Body of pancreas (tissue), 4 donors: ENCODE measurements around the gene DAPK3. TPM values are rescaled to one million over a fixed set of nuclear protein-coding genes. Genes with fewer than 3 reads are reported as not detected.
A peak's percentile ranks its signal among the peaks of the same experiment; 100 is the strongest.
"Not testable (repeated sequence)": the region's sequence is repeated elsewhere in the genome, so short reads cannot be mapped to it uniquely, and the experiment has no call there.

Source experiments
- ATAC-seq: fragments of 150-250 bp; one replicate; pipeline ENCODE4 v1.9.1; 2016
- DNase-seq, 4 donors: peaks; one replicate each; pipeline ENCODE4 v3.0.0-alpha.2; 2019
- H3K27ac ChIP-seq, 4 donors: fragments of 200-600 bp; sonication (generic); 1 replicate in 3 of 4; 2 replicates in 1 of 4; pipeline versions ENCODE4 v1.5.1 to v1.6.1; 2016 to 2019; ENCODE audit warnings: mild to moderate bottlenecking in 1 of 4, mixed read lengths in 1 of 4, moderate library complexity in 1 of 4
- H3K27me3 ChIP-seq, 2 donors: fragments of 200-600 bp; sonication (generic); one replicate each; pipeline ENCODE4 v1.6.0; 2016; ENCODE audit warnings: mild to moderate bottlenecking in 1 of 2
- H3K36me3 ChIP-seq, 2 donors: fragments of 200-600 bp; sonication (generic); replicated peaks in 1 of 2; 2 replicates each; pipeline ENCODE4 v1.5.1; 2016; ENCODE audit warnings: low read depth in 2 of 2; ENCODE audit not compliant: insufficient read depth in 1 of 2
- H3K4me1 ChIP-seq: fragments of 200-600 bp; sonication (generic); one replicate; pipeline ENCODE4 v1.6.0; 2016
- H3K4me3 ChIP-seq, 2 donors: fragments of 200-600 bp; sonication (generic); 1 replicate in 1 of 2; 2 replicates in 1 of 2; pipeline ENCODE4 v1.5.1; 2016 to 2019
- H3K9me3 ChIP-seq, 3 donors: fragments of 200-600 bp; sonication (generic); 1 replicate in 2 of 3; 2 replicates in 1 of 3; pipeline ENCODE4 v1.5.1; 2016
- CTCF ChIP-seq, 7 experiments: fragments of 450-650 bp in 4 of 7; fragments of 200-600 bp in 3 of 7; sonication (generic) in 3 of 7; IDR thresholded peaks; one replicate each; pipeline ENCODE4 v1.5.1; 2016 to 2019; ENCODE audit warnings: antibody characterized with exemption in 7 of 7
- POLR2A ChIP-seq, 3 donors: fragments of 450-650 bp; IDR thresholded peaks; one replicate each; pipeline ENCODE4 v1.6.1; 2016; ENCODE audit warnings: antibody characterized with exemption in 3 of 3, mild to moderate bottlenecking in 2 of 3
- WGBS, 2 donors: methylation state at CpG; one replicate each; pipeline ENCODE4 v1.1.5; 2017; 5-methylcytosine and 5-hydroxymethylcytosine counted together
- intact Hi-C: fragments of 100-400 bp; cut with DNase I; formaldehyde crosslinking; loops from one replicate; pipeline ENCODE4 v1.15.1; 2023
- total RNA-seq, 2 donors: library from RNA; depleted of rRNA; stranded (reverse); fragments of >200 nt; gene quantifications; one replicate each; pipeline ENCODE4 v1.1.0, GENCODE V29; 2016

The DAPK3 gene
- total RNA-seq, 2 donors from 2014 or later: 44.5 to 47.7 TPM

- H3K27ac ChIP-seq: peak overlapping the region in 3 of 4 donors; percentile 43 to 85 (median 52)
- TF ChIP-seq CTCF (IDR thresholded peaks at IDR 0.05): no peak
- no peak for TF ChIP-seq POLR2A (IDR thresholded peaks at IDR 0.05)
- intact Hi-C loops: no loop called here
- ATAC-seq (no peak), DNase-seq (no peak)
- H3K36me3 ChIP-seq: no peaks in the 10 kb centered on the region
- WGBS, 2 donors: 78 to 89% methylated on average over 10 to 20 of the region's 20 CpGs
- peaks cover 76% of the 10 kb centered on the region for H3K4me1 ChIP-seq
- H3K9me3 ChIP-seq: no peaks in the 10 kb centered on the region
- H3K27me3 ChIP-seq: no peaks in the 10 kb centered on the region
- no peak overlapping the region for H3K4me3 ChIP-seq
Observed at GRCh38 chr19:4013886-4014540, 43.1 kb upstream of the DAPK3 start.

GRCh38 chr19:4012975-4013634, 42.2 kb upstream of the DAPK3 start:
- H3K4me1 ChIP-seq: peaks cover 85% of the 10 kb centered on the region
- H3K4me3 ChIP-seq: no peak overlapping the region

GRCh38 chr19:4012092-4012974, 41.4 kb upstream of the DAPK3 start:
- H3K9me3 ChIP-seq: no peaks in the 10 kb centered on the region
- H3K36me3 ChIP-seq: no peaks in the 10 kb centered on the region
- intact Hi-C loops: no loop called here
- H3K4me3 ChIP-seq: no peak overlapping the region
- TF ChIP-seq CTCF (IDR thresholded peaks at IDR 0.05) (no peak), POLR2A (IDR thresholded peaks at IDR 0.05) (peak in 2 of 3 donors; percentile 47 to 53)
- H3K27me3 ChIP-seq: no peaks in the 10 kb centered on the region
- peaks cover 85% of the 10 kb centered on the region for H3K4me1 ChIP-seq
- peak overlapping the region; percentile 65 to 85 (median 72) for H3K27ac ChIP-seq
- DNase-seq: peak; percentile 76 to 90 (median 86)
- peak; percentile 53 for ATAC-seq
- WGBS, 2 donors: 37 to 39% methylated on average over 22 to 27 of the region's 27 CpGs

More at GRCh38 chr19:4012975-4013634, 42.2 kb upstream of the DAPK3 start:
- peak overlapping the region in 3 of 4 donors; percentile 65 to 85 (median 80) for H3K27ac ChIP-seq
- 86 to 92% methylated on average over 5 to 31 of the region's 33 CpGs for WGBS, 2 donors
- no peak for ATAC-seq
- DNase-seq: no peak
- no peaks in the 10 kb centered on the region for H3K9me3 ChIP-seq
- intact Hi-C loops: no loop called here
- H3K36me3 ChIP-seq: no peaks in the 10 kb centered on the region
- TF ChIP-seq POLR2A (IDR thresholded peaks at IDR 0.05) (no peak), CTCF (IDR thresholded peaks at IDR 0.05) (no peak)
- no peaks in the 10 kb centered on the region for H3K27me3 ChIP-seq

- H3K27me3 ChIP-seq, H3K36me3 ChIP-seq, intact Hi-C loops, ATAC-seq, H3K4me3 ChIP-seq, DNase-seq, H3K9me3 ChIP-seq: not testable (repeated sequence)
- H3K4me1 ChIP-seq: peaks cover 85% of the 10 kb centered on the region
- WGBS, 2 donors: 36 to 37% methylated on average over 6 of the region's 6 CpGs
- peak overlapping the region in 3 of 4 donors; percentile 62 to 91 (median 91) for H3K27ac ChIP-seq
Observed at GRCh38 chr19:4011430-4011829, 40.5 kb upstream of the DAPK3 start.

- peaks cover 81% of the 10 kb centered on the region for H3K4me1 ChIP-seq
- ATAC-seq (no peak), DNase-seq (no peak)
- intact Hi-C loops: no loop called here
- 54 to 58% methylated on average over 5 to 14 of the region's 14 CpGs for WGBS, 2 donors
- no peaks in the 10 kb centered on the region for H3K9me3 ChIP-seq
- peak overlapping the region; percentile 27 to 91 (median 76) for H3K27ac ChIP-seq
- H3K27me3 ChIP-seq: no peaks in the 10 kb centered on the region
- H3K36me3 ChIP-seq: no peaks in the 10 kb centered on the region
- TF ChIP-seq POLR2A (IDR thresholded peaks at IDR 0.05): no peak
- TF ChIP-seq CTCF (IDR thresholded peaks at IDR 0.05): no peak
- H3K4me3 ChIP-seq: no peak overlapping the region
Observed at GRCh38 chr19:4010808-4011110, 39.9 kb upstream of the DAPK3 start.
